Measurements from ENCODE around the gene FAM78A.

The FAM78A gene

DNA sequence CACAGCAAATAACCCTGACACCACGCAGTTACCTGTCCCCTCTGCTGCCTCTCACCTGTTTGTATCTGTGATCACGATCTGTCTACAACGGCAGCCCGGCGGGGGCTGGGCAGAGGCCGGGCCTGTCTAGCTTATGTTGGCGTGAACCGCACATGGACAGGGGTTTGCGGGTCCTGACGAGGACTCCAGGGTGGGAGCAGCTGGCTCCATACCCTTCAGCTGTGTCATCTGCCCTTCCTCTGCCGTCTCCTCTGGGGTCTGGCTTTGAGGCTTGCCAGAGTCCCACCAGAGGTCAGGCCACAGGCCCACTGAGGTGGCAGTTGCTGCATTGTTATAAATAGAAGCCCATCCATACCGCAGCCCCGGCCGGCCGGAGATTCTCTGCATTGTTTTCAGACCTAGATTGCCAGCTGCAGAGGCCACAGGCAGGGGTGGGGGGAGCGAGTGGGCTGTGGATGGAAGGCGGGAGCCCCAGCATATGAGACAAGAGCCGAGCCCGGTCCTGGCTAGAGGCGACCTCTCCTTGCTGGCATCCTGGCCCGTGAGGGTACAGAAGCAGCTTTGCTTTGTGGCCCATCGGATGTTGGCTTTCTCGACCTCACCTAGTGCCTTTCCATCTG is 37.8 kb downstream of the FAM78A start:
- no CpG with 5 or more reads among the region's 23 CpGs for WGBS, 2 donors (ENCODE audit: extremely low coverage in 2 of 2, insufficient read length in 2 of 2, insufficient replicate concordance in 1 of 2)
- Histone ChIP-seq H2AFZ (ENCODE audit: low read length) (peak overlapping the region; percentile 85), H3K4me1 (ENCODE audit: control insufficient read depth in 2 of 2, insufficient read depth in 1 of 2, low read depth in 1 of 2, low read length in 2 of 2) (peaks cover 20 to 23% of the 10 kb centered on the region in 2 donors), H3K4me2 (ENCODE audit: insufficient read depth, low read length, poor library complexity, severe bottlenecking) (no peak overlapping the region), H3K18ac (ENCODE audit: low read length) (peak overlapping the region; percentile 92), H2BK5ac (ENCODE audit: low read length) (peak overlapping the region; percentile 88), H2BK12ac (ENCODE audit: low read length) (peak overlapping the region; percentile 59), H3K27me3 (ENCODE audit: control insufficient read depth in 3 of 3, insufficient read depth in 3 of 3, low read depth in 1 of 3, low read length in 3 of 3) (no peaks in the 10 kb centered on the region), H3K4ac (ENCODE audit: low read length) (no peak overlapping the region), H3K27ac (replicated peaks; ENCODE audit: low read length) (peak overlapping the region; percentile 8), H3K9me3 (replicated peaks in 1 of 2; ENCODE audit: control insufficient read depth in 2 of 2, insufficient read depth in 1 of 2, low read depth in 1 of 2, low read length in 2 of 2) (peaks cover 0 to 2% of the 10 kb centered on the region in 2 donors), H3K23ac (ENCODE audit: low read depth, low read length, poor library complexity) (peak overlapping the region; percentile 83), H3K14ac (ENCODE audit: low read length) (no peak overlapping the region), H3K9ac (ENCODE audit: low read depth, low read length, poor library complexity) (peak overlapping the region; percentile 51), H2BK120ac (ENCODE audit: low read depth, low read length) (no peak overlapping the region), H2BK15ac (ENCODE audit: low read length) (peak overlapping the region; percentile 99), H4K8ac (ENCODE audit: low read depth, low read length) (peak overlapping the region; percentile 89), H4K91ac (ENCODE audit: low read depth, low read length, poor library complexity) (no peak overlapping the region), H3K79me1 (ENCODE audit: low read depth, low read length) (no peaks in the 10 kb centered on the region), H2AK5ac (ENCODE audit: low read depth, low read length) (peak overlapping the region; percentile 86), H3K36me3 (replicated peaks in 1 of 2; ENCODE audit: control insufficient read depth in 2 of 2, insufficient read depth in 2 of 2, low read length in 2 of 2) (peaks cover 6 to 28% of the 10 kb centered on the region in 2 donors), H3K4me3 (ENCODE audit: low read length in 2 of 2) (no peak overlapping the region)
- DNase-seq (ENCODE audit: low spot score) = peak; percentile 21

- Histone ChIP-seq H3K14ac (ENCODE audit: low read length) (no peak overlapping the region), H3K4me3 (ENCODE audit: low read length in 2 of 2) (no peak overlapping the region), H2BK15ac (ENCODE audit: low read length) (no peak overlapping the region), H3K23ac (ENCODE audit: low read depth, low read length, poor library complexity) (peak overlapping the region; percentile 83), H3K27me3 (ENCODE audit: control insufficient read depth in 3 of 3, insufficient read depth in 3 of 3, low read depth in 1 of 3, low read length in 3 of 3) (no peaks in the 10 kb centered on the region), H2BK5ac (ENCODE audit: low read length) (peak overlapping the region; percentile 88), H3K79me1 (ENCODE audit: low read depth, low read length) (no peaks in the 10 kb centered on the region), H3K4ac (ENCODE audit: low read length) (no peak overlapping the region), H3K9me3 (replicated peaks in 1 of 2; ENCODE audit: control insufficient read depth in 2 of 2, insufficient read depth in 1 of 2, low read depth in 1 of 2, low read length in 2 of 2) (peaks cover 0 to 1% of the 10 kb centered on the region in 2 donors), H3K4me1 (ENCODE audit: control insufficient read depth in 2 of 2, insufficient read depth in 1 of 2, low read depth in 1 of 2, low read length in 2 of 2) (peaks cover 20 to 23% of the 10 kb centered on the region in 2 donors), H3K36me3 (replicated peaks in 1 of 2; ENCODE audit: control insufficient read depth in 2 of 2, insufficient read depth in 2 of 2, low read length in 2 of 2) (peaks cover 9 to 33% of the 10 kb centered on the region in 2 donors), H2BK12ac (ENCODE audit: low read length) (peak overlapping the region; percentile 59), H2BK120ac (ENCODE audit: low read depth, low read length) (no peak overlapping the region), H4K91ac (ENCODE audit: low read depth, low read length, poor library complexity) (no peak overlapping the region), H3K18ac (ENCODE audit: low read length) (peak overlapping the region; percentile 92), H2AK5ac (ENCODE audit: low read depth, low read length) (peak overlapping the region; percentile 86), H4K8ac (ENCODE audit: low read depth, low read length) (no peak overlapping the region), H3K27ac (replicated peaks; ENCODE audit: low read length) (peak overlapping the region; percentile 8), H3K9ac (ENCODE audit: low read depth, low read length, poor library complexity) (peak overlapping the region; percentile 51), H2AFZ (ENCODE audit: low read length) (peak overlapping the region; percentile 85), H3K4me2 (ENCODE audit: insufficient read depth, low read length, poor library complexity, severe bottlenecking) (no peak overlapping the region)
- no CpG with 5 or more reads among the region's 11 CpGs for WGBS, 2 donors (ENCODE audit: extremely low coverage in 2 of 2, insufficient read length in 2 of 2, insufficient replicate concordance in 1 of 2)
- DNase-seq (ENCODE audit: low spot score) = peak; percentile 17
These were observed 38.3 kb downstream of the FAM78A start for GRCh38 chr9:131237931-131238401.

DNA sequence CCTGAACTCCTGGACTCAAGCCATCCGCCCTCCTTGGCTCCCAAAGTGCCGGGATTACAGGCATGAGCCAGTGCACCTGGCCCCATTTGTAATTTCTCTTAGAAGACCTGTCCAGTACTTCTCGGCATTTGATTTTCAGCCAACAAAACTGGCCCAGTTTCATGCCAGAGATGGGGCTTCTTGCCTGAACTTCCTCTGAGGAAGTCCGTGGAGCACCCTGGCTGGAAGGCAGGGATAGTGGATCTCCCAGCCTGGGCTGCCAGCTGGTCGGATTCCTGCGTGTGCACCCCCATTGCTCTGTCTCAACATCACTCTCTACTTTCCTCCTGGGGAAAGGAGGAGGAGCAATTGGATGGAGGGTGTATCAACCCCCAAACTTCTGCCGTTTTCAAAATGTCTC is 39.0 kb downstream of the FAM78A start:
- DNase-seq (ENCODE audit: low spot score) = no peak
- no peak overlapping the region for H2AFZ ChIP-seq (ENCODE audit: low read length)
- H3K4ac ChIP-seq (ENCODE audit: low read length) = no peak overlapping the region
- H3K27me3 ChIP-seq (ENCODE audit: control insufficient read depth in 3 of 3, insufficient read depth in 3 of 3, low read depth in 1 of 3, low read length in 3 of 3) = no peaks in the 10 kb centered on the region
- H3K4me1 ChIP-seq (ENCODE audit: control insufficient read depth in 2 of 2, insufficient read depth in 1 of 2, low read depth in 1 of 2, low read length in 2 of 2) = peaks cover 20 to 23% of the 10 kb centered on the region in 2 donors
- H2BK5ac ChIP-seq (ENCODE audit: low read length) = no peak overlapping the region
- no peak overlapping the region for H4K91ac ChIP-seq (ENCODE audit: low read depth, low read length, poor library complexity)
- no peak overlapping the region for H2BK15ac ChIP-seq (ENCODE audit: low read length)
- H3K23ac ChIP-seq (ENCODE audit: low read depth, low read length, poor library complexity) = no peak overlapping the region
- no peak overlapping the region for H3K14ac ChIP-seq (ENCODE audit: low read length)
- no peak overlapping the region for H3K18ac ChIP-seq (ENCODE audit: low read length)
- no CpG with 5 or more reads among the region's 7 CpGs for WGBS, 2 donors (ENCODE audit: extremely low coverage in 2 of 2, insufficient read length in 2 of 2, insufficient replicate concordance in 1 of 2)
- no peak overlapping the region for H3K9ac ChIP-seq (ENCODE audit: low read depth, low read length, poor library complexity)
- H3K9me3 ChIP-seq (replicated peaks in 1 of 2; ENCODE audit: control insufficient read depth in 2 of 2, insufficient read depth in 1 of 2, low read depth in 1 of 2, low read length in 2 of 2) = no peaks in the 10 kb centered on the region
- H2BK12ac ChIP-seq (ENCODE audit: low read length) = no peak overlapping the region
- no peak overlapping the region for H3K27ac ChIP-seq (replicated peaks; ENCODE audit: low read length)
- no peak overlapping the region for H4K8ac ChIP-seq (ENCODE audit: low read depth, low read length)
- H3K36me3 ChIP-seq (replicated peaks in 1 of 2; ENCODE audit: control insufficient read depth in 2 of 2, insufficient read depth in 2 of 2, low read length in 2 of 2) = peaks cover 10 to 38% of the 10 kb centered on the region in 2 donors
- no peak overlapping the region for H3K4me2 ChIP-seq (ENCODE audit: insufficient read depth, low read length, poor library complexity, severe bottlenecking)
- no peak overlapping the region for H2AK5ac ChIP-seq (ENCODE audit: low read depth, low read length)
- no peak overlapping the region for H2BK120ac ChIP-seq (ENCODE audit: low read depth, low read length)
- H3K4me3 ChIP-seq (ENCODE audit: low read length in 2 of 2) = no peak overlapping the region
- H3K79me1 ChIP-seq (ENCODE audit: low read depth, low read length) = no peaks in the 10 kb centered on the region

- Histone ChIP-seq H2BK5ac (ENCODE audit: low read length) (no peak overlapping the region), H3K9ac (ENCODE audit: low read depth, low read length, poor library complexity) (no peak overlapping the region), H3K27ac (replicated peaks; ENCODE audit: low read length) (no peak overlapping the region), H3K4me1 (ENCODE audit: control insufficient read depth in 2 of 2, insufficient read depth in 1 of 2, low read depth in 1 of 2, low read length in 2 of 2) (peaks cover 20 to 23% of the 10 kb centered on the region in 2 donors), H2AK5ac (ENCODE audit: low read depth, low read length) (no peak overlapping the region), H3K4me2 (ENCODE audit: insufficient read depth, low read length, poor library complexity, severe bottlenecking) (no peak overlapping the region), H3K18ac (ENCODE audit: low read length) (no peak overlapping the region), H3K27me3 (ENCODE audit: control insufficient read depth in 3 of 3, insufficient read depth in 3 of 3, low read depth in 1 of 3, low read length in 3 of 3) (no peaks in the 10 kb centered on the region), H3K14ac (ENCODE audit: low read length) (no peak overlapping the region), H2BK120ac (ENCODE audit: low read depth, low read length) (no peak overlapping the region), H3K36me3 (replicated peaks in 1 of 2; ENCODE audit: control insufficient read depth in 2 of 2, insufficient read depth in 2 of 2, low read length in 2 of 2) (peaks cover 12 to 44% of the 10 kb centered on the region in 2 donors), H2AFZ (ENCODE audit: low read length) (no peak overlapping the region), H3K4ac (ENCODE audit: low read length) (no peak overlapping the region), H3K79me1 (ENCODE audit: low read depth, low read length) (no peaks in the 10 kb centered on the region), H3K4me3 (ENCODE audit: low read length in 2 of 2) (no peak overlapping the region), H3K23ac (ENCODE audit: low read depth, low read length, poor library complexity) (no peak overlapping the region), H2BK15ac (ENCODE audit: low read length) (no peak overlapping the region), H4K8ac (ENCODE audit: low read depth, low read length) (no peak overlapping the region), H3K9me3 (replicated peaks in 1 of 2; ENCODE audit: control insufficient read depth in 2 of 2, insufficient read depth in 1 of 2, low read depth in 1 of 2, low read length in 2 of 2) (no peaks in the 10 kb centered on the region), H2BK12ac (ENCODE audit: low read length) (no peak overlapping the region), H4K91ac (ENCODE audit: low read depth, low read length, poor library complexity) (no peak overlapping the region)
- WGBS, 2 donors (ENCODE audit: extremely low coverage in 2 of 2, insufficient read length in 2 of 2, insufficient replicate concordance in 1 of 2) = no CpG with 5 or more reads among the region's 5 CpGs
- DNase-seq (ENCODE audit: low spot score) = no peak
These were observed 39.5 kb downstream of the FAM78A start for GRCh38 chr9:131236761-131237160.

Measured in neuronal stem cell (in vitro differentiated cells).